Measurements from ENCODE around the gene LIX1L.

LIX1L gene

DNA sequence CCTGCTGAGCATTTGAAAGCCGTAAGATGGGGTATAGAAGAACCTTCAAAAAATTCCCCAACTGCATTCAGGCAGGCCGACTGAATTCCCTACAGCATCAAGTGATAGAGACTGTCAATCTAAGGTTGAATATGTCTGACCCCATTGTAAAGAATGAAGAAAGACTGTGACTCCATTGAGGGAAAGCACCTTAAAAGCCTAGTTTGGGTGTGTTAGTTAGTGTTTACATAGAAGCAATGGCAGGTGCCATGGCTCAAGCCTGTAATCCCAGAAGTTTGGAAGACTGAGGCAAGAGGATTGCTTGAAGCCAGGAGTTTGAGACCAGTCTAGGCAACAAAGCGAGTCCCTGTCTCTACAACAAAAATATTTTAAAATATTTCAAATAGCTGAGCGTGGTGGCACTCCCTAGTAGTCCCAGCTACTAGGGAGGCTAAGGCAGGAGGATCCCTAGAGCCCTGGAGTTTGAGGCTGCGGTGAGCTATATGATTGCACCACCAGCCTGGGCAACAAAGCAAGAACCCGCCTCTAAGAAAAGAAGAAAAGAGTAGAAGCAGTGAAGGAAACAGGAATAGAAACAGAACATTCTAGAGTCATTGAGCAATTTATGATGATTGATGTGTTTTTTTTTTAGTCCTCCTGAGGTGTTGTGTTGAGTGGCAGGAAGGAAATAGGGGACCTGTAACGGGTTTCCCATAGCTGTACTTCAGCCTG, 22.1 kb upstream of the LIX1L start:
- H3K36me3 Mint-ChIP-seq (ENCODE audit: low read depth), result peaks cover 26% of the 10 kb centered on the region
- peaks cover 6% of the 10 kb centered on the region for H3K4me1 Mint-ChIP-seq (ENCODE audit: low read depth)
- intact Hi-C loops (cut with micrococcal nuclease), result loop anchor here (1.0 kb wide), 1 partner anchor 16 kb away; the partner anchor contains the start of gene TXNIP
- H3K27ac Mint-ChIP-seq, result no peak overlapping the region
- H3K9me3 Mint-ChIP-seq, result no peaks in the 10 kb centered on the region
- H3K4me3 Mint-ChIP-seq, result no peak overlapping the region
- H3K27me3 Mint-ChIP-seq, result no peaks in the 10 kb centered on the region

DNA sequence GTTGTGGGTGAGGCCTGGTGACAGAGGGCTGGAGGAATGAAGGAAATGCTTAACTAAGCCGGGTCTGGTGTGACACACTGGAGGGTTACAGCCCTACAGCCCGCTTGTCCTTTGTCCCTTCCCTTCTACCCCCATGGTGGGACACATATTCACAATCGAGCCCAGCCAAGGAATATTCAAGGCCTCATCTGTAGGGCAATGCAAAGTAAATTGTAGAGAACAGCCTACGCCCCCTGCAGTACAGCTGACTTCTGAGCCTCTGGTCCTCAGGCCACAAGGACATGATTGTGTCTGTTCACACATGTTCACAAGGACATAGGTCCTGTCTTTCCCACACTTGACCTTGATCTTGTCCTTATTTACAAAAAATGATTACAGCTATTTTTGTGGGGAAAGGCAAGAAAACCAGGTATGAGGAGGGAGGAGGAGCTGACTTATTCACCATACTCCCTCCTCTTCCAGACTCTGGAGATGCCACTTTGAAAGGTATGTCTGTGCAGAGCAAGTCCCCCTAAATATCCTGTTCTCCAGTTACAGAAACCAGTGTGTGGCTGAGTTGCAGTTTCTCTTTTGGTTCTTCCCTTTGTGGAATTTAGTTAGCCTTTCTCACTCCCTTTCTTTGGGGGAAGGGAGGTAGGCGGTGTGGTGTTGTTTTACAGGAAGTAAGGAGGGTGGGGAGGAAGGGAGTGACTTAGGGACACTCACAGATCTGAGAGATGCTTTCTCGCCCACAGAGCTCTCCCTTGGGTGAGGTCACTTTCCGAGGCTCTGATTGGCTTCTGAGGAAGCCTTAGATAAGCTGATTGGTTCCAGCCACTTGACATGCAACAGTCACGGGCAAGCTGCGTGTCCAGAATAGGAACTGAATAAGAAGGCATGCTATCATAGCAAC, 21.3 kb upstream of the LIX1L start:
- Mint-ChIP-seq H3K4me1 (ENCODE audit: low read depth) (no peaks in the 10 kb centered on the region), H3K9me3 (no peaks in the 10 kb centered on the region), H3K27me3 (no peaks in the 10 kb centered on the region), H3K4me3 (no peak overlapping the region), H3K36me3 (ENCODE audit: low read depth) (peaks cover 30% of the 10 kb centered on the region), H3K27ac (no peak overlapping the region)
- intact Hi-C loops (cut with micrococcal nuclease), result loop anchor here (1.0 kb wide), 1 partner anchor 17 kb away; the partner anchor contains the start of gene TXNIP

DNA sequence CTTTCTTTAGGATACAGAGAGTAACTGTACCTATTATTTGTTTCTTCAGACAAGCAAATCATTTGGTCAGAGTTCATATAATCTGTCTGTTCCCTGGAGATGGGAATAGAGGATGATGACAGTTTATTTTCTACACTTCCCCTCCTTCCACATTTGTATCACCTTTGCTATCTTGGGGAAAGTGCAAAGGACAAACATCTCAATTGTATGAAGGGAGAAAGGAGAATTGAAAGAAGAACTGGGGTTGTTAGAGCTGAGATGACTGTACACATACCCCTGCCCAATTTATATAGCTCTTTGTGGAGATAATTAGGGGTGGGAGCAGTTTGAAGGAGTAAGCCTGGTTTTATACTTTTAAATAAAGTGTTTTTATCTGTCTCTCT, 20.6 kb upstream of the LIX1L start:
- intact Hi-C loops (cut with micrococcal nuclease), result no loop called here
- H3K4me1 Mint-ChIP-seq (ENCODE audit: low read depth), result no peaks in the 10 kb centered on the region
- no peaks in the 10 kb centered on the region for H3K9me3 Mint-ChIP-seq
- no peak overlapping the region for H3K27ac Mint-ChIP-seq
- no peaks in the 10 kb centered on the region for H3K27me3 Mint-ChIP-seq
- no peak overlapping the region for H3K4me3 Mint-ChIP-seq
- peaks cover 30% of the 10 kb centered on the region for H3K36me3 Mint-ChIP-seq (ENCODE audit: low read depth)

GRCh38 chr1:145977486-145978470, 20.0 kb upstream of the LIX1L start:
- intact Hi-C loops (cut with micrococcal nuclease), result loop anchor here (1.0 kb wide), 2 partner anchors 30 to 36 kb away; no protein-coding TSS in a partner anchor
- H3K9me3 Mint-ChIP-seq, result no peaks in the 10 kb centered on the region
- no peak overlapping the region for H3K4me3 Mint-ChIP-seq
- H3K27ac Mint-ChIP-seq, result no peak overlapping the region
- H3K36me3 Mint-ChIP-seq (ENCODE audit: low read depth), result peaks cover 30% of the 10 kb centered on the region
- peaks cover under 1% of the 10 kb centered on the region for H3K4me1 Mint-ChIP-seq (ENCODE audit: low read depth)
- H3K27me3 Mint-ChIP-seq, result no peaks in the 10 kb centered on the region

GRCh38 chr1:145977016-145977415, 19.2 kb upstream of the LIX1L start:
- H3K27ac Mint-ChIP-seq, result no peak overlapping the region
- intact Hi-C loops (cut with micrococcal nuclease), result loop anchor here (1.0 kb wide), 2 partner anchors 30 to 36 kb away; no protein-coding TSS in a partner anchor

DNA sequence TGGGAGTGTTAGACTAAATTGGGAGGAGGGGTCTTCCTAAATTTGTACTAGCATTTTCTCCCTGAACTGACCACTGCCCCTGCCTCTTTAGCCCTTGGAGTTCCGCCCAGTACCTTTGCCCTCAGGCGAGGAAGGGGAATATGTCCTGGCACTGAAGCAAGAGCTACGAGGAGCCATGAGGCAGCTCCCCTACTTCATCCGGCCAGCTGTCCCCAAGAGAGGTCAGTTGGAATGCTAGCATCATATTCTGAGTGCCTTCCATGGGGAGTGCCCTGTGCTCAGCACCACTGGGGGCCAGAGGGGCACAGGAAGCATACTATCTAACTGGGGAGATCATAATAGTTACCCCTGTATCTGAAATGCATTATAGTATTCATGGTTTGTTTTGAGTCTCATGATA, 17.4 kb upstream of the LIX1L start:
- Mint-ChIP-seq H3K36me3 (ENCODE audit: low read depth) (peaks cover 30% of the 10 kb centered on the region), H3K27me3 (no peaks in the 10 kb centered on the region), H3K9me3 (no peaks in the 10 kb centered on the region), H3K27ac (peak overlapping the region; percentile 10), H3K4me1 (ENCODE audit: low read depth) (peaks cover 5% of the 10 kb centered on the region), H3K4me3 (no peak overlapping the region)
- intact Hi-C loops (cut with micrococcal nuclease), result no loop called here

More at GRCh38 chr1:145977016-145977415, 19.2 kb upstream of the LIX1L start:
- no peaks in the 10 kb centered on the region for H3K9me3 Mint-ChIP-seq
- H3K4me3 Mint-ChIP-seq, result no peak overlapping the region
- H3K4me1 Mint-ChIP-seq (ENCODE audit: low read depth), result peaks cover 5% of the 10 kb centered on the region
- peaks cover 30% of the 10 kb centered on the region for H3K36me3 Mint-ChIP-seq (ENCODE audit: low read depth)
- no peaks in the 10 kb centered on the region for H3K27me3 Mint-ChIP-seq

- peaks cover 30% of the 10 kb centered on the region for H3K36me3 Mint-ChIP-seq (ENCODE audit: low read depth)
- H3K27me3 Mint-ChIP-seq, result no peaks in the 10 kb centered on the region
- intact Hi-C loops (cut with micrococcal nuclease), result no loop called here
- H3K9me3 Mint-ChIP-seq, result no peaks in the 10 kb centered on the region
- H3K27ac Mint-ChIP-seq, result peak overlapping the region; percentile 10
- peaks cover 5% of the 10 kb centered on the region for H3K4me1 Mint-ChIP-seq (ENCODE audit: low read depth)
- H3K4me3 Mint-ChIP-seq, result no peak overlapping the region
Measured at GRCh38 chr1:145974721-145975120, 16.9 kb upstream of the LIX1L start.

GRCh38 chr1:145972580-145972979, 14.8 kb upstream of the LIX1L start:
- H3K27ac Mint-ChIP-seq, result no peak overlapping the region
- peaks cover 28% of the 10 kb centered on the region for H3K36me3 Mint-ChIP-seq (ENCODE audit: low read depth)
- H3K4me3 Mint-ChIP-seq, result no peak overlapping the region
- H3K4me1 Mint-ChIP-seq (ENCODE audit: low read depth), result peaks cover 5% of the 10 kb centered on the region
- intact Hi-C loops (cut with micrococcal nuclease), result no loop called here
- no peaks in the 10 kb centered on the region for H3K27me3 Mint-ChIP-seq
- no peaks in the 10 kb centered on the region for H3K9me3 Mint-ChIP-seq

DNA sequence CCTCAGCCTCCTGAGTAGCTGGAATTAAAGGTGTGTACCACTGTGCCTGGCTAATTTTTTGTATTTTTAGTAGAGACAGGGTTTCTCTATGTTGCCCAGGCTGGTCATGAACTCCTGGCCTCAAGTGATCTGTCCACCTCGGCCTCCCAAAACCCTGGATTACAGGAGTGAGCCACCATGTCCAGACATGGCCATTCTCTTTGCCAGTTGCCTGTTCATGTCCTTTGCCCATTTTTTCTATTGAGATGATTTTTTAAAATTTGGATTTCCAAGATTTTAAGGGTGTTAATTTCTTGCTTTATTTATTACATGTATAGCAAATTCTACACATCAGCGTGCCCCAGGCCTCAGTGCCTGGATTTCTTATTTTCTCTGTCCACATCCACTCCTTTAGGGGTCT, 9.5 kb upstream of the LIX1L start:
- Mint-ChIP-seq H3K27me3 (peaks cover 8% of the 10 kb centered on the region), H3K27ac (no peak overlapping the region), H3K4me3 (no peak overlapping the region), H3K36me3 (ENCODE audit: low read depth) (peaks cover 20% of the 10 kb centered on the region), H3K9me3 (peaks cover 7% of the 10 kb centered on the region), H3K4me1 (ENCODE audit: low read depth) (peaks cover 28% of the 10 kb centered on the region)
- intact Hi-C loops (cut with micrococcal nuclease), result no loop called here

GRCh38 chr1:145965119-145965744, 7.4 kb upstream of the LIX1L start:
- H3K9me3 Mint-ChIP-seq, result peaks cover 7% of the 10 kb centered on the region
- intact Hi-C loops (cut with micrococcal nuclease), result loop anchor here (2.0 kb wide), 1 partner anchor 38 kb away; the partner anchor contains the start of gene RBM8A
- peaks cover 27% of the 10 kb centered on the region for H3K27me3 Mint-ChIP-seq
- peak overlapping the region; percentile 94 for H3K27ac Mint-ChIP-seq
- peaks cover 48% of the 10 kb centered on the region for H3K4me1 Mint-ChIP-seq (ENCODE audit: low read depth)
- H3K36me3 Mint-ChIP-seq (ENCODE audit: low read depth), result peaks cover 27% of the 10 kb centered on the region
- H3K4me3 Mint-ChIP-seq, result peak overlapping the region; percentile 85

GRCh38 chr1:145964328-145965118, 6.7 kb upstream of the LIX1L start, which contains the start of the genes ANKRD34A and POLR3GL:
TSS of gene ANKRD34A (minus strand) at chr1:145964575. CDS start at chr1:145961759, 2,816 bp downstream.
TSS of gene POLR3GL (plus strand) at chr1:145964690. CDS start at chr1:145974866, 10,176 bp downstream.
- Mint-ChIP-seq H3K4me1 (ENCODE audit: low read depth) (peaks cover 55% of the 10 kb centered on the region), H3K27ac (peak within 1 kb of the TSS; percentile 94), H3K27me3 (peaks cover 29% of the 10 kb centered on the region), H3K9me3 (peaks cover 7% of the 10 kb centered on the region), H3K36me3 (ENCODE audit: low read depth) (peaks cover 27% of the 10 kb centered on the region), H3K4me3 (peak within 1 kb of the TSS; percentile 85)
- intact Hi-C loops (cut with micrococcal nuclease), result loop anchor here (2.0 kb wide), 1 partner anchor 38 kb away; the partner anchor contains the start of gene RBM8A
